Naive thymus-derived CD8-positive, alpha-beta T cell (primary cell): Measurements from ENCODE around the gene MFSD1. TPM values are rescaled to one million over a fixed set of nuclear protein-coding genes. Genes with fewer than 3 reads are reported as not detected.
"Not testable (repeated sequence)": the region's sequence is repeated elsewhere in the genome, so short reads cannot be mapped to it uniquely, and the experiment has no call there.

Source experiments
- ATAC-seq, 2 donors: fragments of 150-1000 bp; cut with Tn5 transposase in 1 of 2; sonication (Bioruptor Pico), chemical (Tn5 transposase) in 1 of 2; 1 replicate in 1 of 2; 2 replicates in 1 of 2; pipeline ENCODE4 v1.10.0; 2021; ENCODE audit warnings: mild to moderate bottlenecking in 2 of 2, moderate library complexity in 2 of 2
- POLR2A ChIA-PET: fragments of 350-600 bp; sonication (Branson Sonifier 250); formaldehyde crosslinking; loops from one replicate; lab custom pipeline; 2021; ENCODE audit warnings: antibody characterized with exemption; lab: Charles Lee
- DNase-seq, 10 donors: peaks; one replicate each; pipeline versions ENCODE4 v3.0.0 to v3.0.0-alpha.2; 2020 to 2022
- H3K27ac Mint-ChIP-seq, 10 donors: one replicate each; pipeline ENCODE4 v1.8.0; 2020 to 2022; ENCODE audit warnings: mild to moderate bottlenecking in 10 of 10, mixed read lengths in 10 of 10, moderate library complexity in 4 of 10, inconsistent platforms in 1 of 10
- H3K27me3 Mint-ChIP-seq, 5 donors: one replicate each; pipeline ENCODE4 v1.8.0; 2021 to 2022; ENCODE audit warnings: mixed read lengths in 5 of 5
- H3K36me3 Mint-ChIP-seq, 3 donors: one replicate each; pipeline ENCODE4 v1.8.0; 2020 to 2022; ENCODE audit warnings: mixed read lengths in 3 of 3, mild to moderate bottlenecking in 2 of 3, inconsistent platforms in 1 of 3
- H3K4me1 Mint-ChIP-seq, 4 donors: one replicate each; pipeline ENCODE4 v1.8.0; 2021 to 2022; ENCODE audit warnings: mixed read lengths in 4 of 4
- H3K4me3 Mint-ChIP-seq, 10 donors: one replicate each; pipeline ENCODE4 v1.8.0; 2020 to 2022; ENCODE audit warnings: mild to moderate bottlenecking in 10 of 10, mixed read lengths in 10 of 10, moderate library complexity in 6 of 10, inconsistent platforms in 1 of 10
- H3K9me3 Mint-ChIP-seq, 9 donors: one replicate each; pipeline ENCODE4 v1.8.0; 2020 to 2022; ENCODE audit warnings: mixed read lengths in 9 of 9, mild to moderate bottlenecking in 3 of 9, inconsistent platforms in 1 of 9, moderate library complexity in 1 of 9
- polyA plus RNA-seq, 3 donors: library from polyadenylated mRNA; unstranded; fragments of 300-500 nt; fragmentation: Illumina TruSeq; gene quantifications; one replicate each; pipeline ENCODE4 v1.2.3, GENCODE V29; 2021
- total RNA-seq, 8 experiments: library from RNA in 2 of 8; stranded (reverse) in 2 of 8; gene quantifications; one replicate each; pipeline ENCODE4 v1.2.3 and lab custom pipeline; 2021 to 2026

MFSD1 gene
- total and polyA plus RNA-seq, 5 experiments from 2014 or later, result 28.8 to 56.0 (median 41.0) TPM

DNA sequence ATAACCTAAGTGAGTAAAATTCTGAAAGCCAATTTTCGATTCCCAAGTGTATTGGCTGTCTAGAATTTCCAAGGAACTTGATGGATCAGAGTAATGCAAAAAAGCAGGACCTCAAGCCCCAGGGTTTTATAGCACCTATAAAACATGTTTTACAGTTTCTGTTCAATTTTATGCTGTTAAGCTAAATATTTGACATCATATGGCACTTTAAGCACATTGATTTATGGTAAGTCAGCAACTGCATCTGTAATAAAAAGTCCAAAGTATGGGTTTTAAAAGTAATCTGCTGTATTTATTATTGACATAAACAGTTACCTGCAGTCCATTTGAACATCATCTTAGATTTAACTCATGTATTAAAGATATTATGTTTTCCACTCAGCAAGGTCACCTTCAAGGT lies 20.0 kb upstream of the MFSD1 start:
- Mint-ChIP-seq H3K27ac (no peak overlapping the region), H3K4me1 (no peaks in the 10 kb centered on the region), H3K36me3 (peaks cover 0 to 15% (median 4%) of the 10 kb centered on the region in 3 donors), H3K9me3 (no peaks in the 10 kb centered on the region), H3K4me3 (no peak overlapping the region), H3K27me3 (no peaks in the 10 kb centered on the region)
- POLR2A ChIA-PET, result no interaction called here
- ATAC-seq (no peak), DNase-seq (no peak)

DNA sequence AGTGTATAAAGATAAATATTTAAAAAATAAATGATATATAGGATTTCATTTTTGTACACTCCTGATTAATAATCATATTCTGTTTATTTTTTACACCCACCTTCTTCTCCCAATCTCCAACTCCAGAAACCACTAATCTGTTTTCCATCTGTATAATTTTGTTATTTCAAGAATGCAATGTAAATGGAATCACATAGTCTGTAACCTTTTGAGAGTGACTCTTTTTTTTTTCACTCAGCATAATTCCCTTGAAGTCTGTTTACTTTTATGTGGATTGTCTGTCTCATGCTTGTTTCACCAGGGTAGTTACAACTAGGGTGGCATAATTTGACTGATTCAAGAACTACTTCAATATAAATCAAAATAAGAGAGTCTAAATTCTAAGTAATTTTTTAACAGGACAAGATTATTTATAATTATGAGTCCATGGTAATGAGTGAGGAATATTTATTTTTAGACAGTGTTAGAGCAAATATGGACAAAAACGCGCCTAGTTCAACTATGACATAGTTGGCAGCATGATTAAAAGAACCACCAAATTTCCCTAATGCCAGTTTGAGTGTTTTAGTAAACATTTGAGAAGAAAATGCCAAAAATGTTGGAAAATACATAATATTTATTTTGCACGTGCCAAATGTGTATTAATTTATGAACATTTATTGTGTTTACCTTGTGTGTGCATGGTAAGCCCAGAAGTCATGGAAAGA lies 19.4 kb upstream of the MFSD1 start:
- POLR2A ChIA-PET, result no interaction called here
- H3K27ac Mint-ChIP-seq, result no peak overlapping the region
- H3K4me3 Mint-ChIP-seq, result no peak overlapping the region
- H3K4me1 Mint-ChIP-seq, result no peaks in the 10 kb centered on the region
- no peaks in the 10 kb centered on the region for H3K9me3 Mint-ChIP-seq
- ATAC-seq (no peak), DNase-seq (no peak)
- peaks cover 0 to 15% (median 4%) of the 10 kb centered on the region in 3 donors for H3K36me3 Mint-ChIP-seq
- no peaks in the 10 kb centered on the region for H3K27me3 Mint-ChIP-seq

DNA sequence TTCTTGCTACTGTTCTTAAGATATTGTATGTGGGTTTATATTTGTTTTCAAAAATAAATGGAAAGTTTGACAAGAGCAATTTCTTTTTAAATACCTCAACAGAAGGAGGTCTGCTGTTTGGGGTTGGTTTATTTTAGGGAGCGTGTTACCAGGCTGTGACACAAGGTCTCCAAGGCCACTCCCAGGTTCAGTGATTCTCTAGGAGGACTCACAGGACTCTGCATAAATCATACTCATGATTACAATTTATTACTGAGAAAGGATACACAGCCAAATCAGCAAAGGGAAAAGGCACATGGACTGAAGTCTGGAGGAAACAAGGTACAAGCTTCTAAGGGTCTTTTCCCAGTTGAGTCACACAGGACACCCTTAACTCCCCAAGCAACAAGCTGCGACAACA lies 18.8 kb upstream of the MFSD1 start:
- POLR2A ChIA-PET, result no interaction called here
- DNase-seq (no peak), ATAC-seq (no peak)
- H3K36me3 Mint-ChIP-seq, result peaks cover 0 to 14% (median 4%) of the 10 kb centered on the region in 3 donors
- no peaks in the 10 kb centered on the region for H3K4me1 Mint-ChIP-seq
- H3K27ac Mint-ChIP-seq, result no peak overlapping the region
- no peaks in the 10 kb centered on the region for H3K9me3 Mint-ChIP-seq
- no peak overlapping the region for H3K4me3 Mint-ChIP-seq
- no peaks in the 10 kb centered on the region for H3K27me3 Mint-ChIP-seq

DNA sequence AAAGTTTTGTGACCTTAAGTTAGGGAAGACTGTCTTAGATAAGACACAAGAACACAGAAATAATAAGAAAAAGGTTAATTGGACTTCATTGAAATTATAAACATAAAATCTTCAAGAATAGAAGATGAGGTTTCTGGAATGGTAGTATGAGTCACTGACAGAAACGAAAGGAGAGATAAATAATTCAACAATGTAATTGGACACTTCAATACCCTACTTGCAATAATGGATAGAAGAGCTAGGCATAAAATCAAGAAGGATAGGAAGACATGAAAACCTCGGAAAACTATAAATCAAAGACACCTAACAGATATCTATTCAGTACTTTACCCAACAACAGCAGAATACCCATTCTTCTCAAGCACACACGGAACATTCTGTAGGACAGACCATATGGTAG lies 15.9 kb upstream of the MFSD1 start:
- no peak overlapping the region for H3K4me3 Mint-ChIP-seq
- H3K9me3 Mint-ChIP-seq, result no peaks in the 10 kb centered on the region
- H3K4me1 Mint-ChIP-seq, result peaks cover 0 to under 1% (median under 1%) of the 10 kb centered on the region in 4 donors
- H3K36me3 Mint-ChIP-seq, result peaks cover 0 to 4% (median 4%) of the 10 kb centered on the region in 3 donors
- POLR2A ChIA-PET, result no interaction called here
- no peak for ATAC-seq
- no peak for DNase-seq
- H3K27me3 Mint-ChIP-seq, result no peaks in the 10 kb centered on the region
- no peak overlapping the region for H3K27ac Mint-ChIP-seq

DNA sequence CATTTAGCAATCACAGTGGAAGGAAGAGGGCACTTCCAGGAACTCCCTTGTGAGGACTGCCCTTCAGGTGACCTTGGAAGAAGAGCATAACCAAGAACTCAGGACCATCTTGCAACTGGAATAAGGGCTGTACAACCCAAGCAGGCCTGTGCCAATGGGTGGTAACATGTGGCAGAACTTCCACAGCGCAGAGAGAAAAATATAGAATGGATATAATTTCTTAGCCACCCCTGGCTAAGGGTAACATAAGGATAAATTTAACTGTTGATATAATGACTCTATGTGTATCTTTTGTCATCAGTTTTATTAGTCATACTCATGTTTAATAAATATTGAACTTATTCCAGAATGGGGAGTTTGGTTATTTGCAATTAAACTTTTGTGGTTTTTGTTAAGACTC lies 13.4 kb upstream of the MFSD1 start:
- Mint-ChIP-seq H3K4me1 (peaks cover 2 to 6% (median 4%) of the 10 kb centered on the region in 4 donors), H3K9me3 (no peaks in the 10 kb centered on the region), H3K4me3 (no peak overlapping the region), H3K27me3 (peaks cover 0 to 2% (median 2%) of the 10 kb centered on the region in 5 donors), H3K36me3 (peaks cover 0 to 4% (median 4%) of the 10 kb centered on the region in 3 donors), H3K27ac (no peak overlapping the region)
- DNase-seq (no peak), ATAC-seq (no peak)
- POLR2A ChIA-PET, result no interaction called here

DNA sequence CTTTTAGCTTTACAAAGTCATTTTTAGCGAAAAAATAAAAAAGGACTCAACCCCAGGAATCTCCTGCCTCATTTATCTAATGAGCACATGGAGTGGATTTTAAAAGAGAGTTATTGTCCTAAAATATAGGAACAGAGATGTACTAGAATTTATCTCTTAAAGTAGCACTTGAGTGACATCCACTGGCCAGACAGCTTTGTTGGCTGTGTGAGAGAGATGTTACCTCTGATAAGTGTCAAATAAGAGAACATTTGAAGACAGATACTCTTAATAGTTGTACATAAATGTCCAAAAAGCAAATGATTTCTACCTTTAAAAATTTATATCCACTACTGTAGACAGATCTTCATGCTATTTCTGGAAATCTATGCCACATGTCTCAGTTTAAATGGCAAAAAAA lies 12.3 kb upstream of the MFSD1 start:
- Mint-ChIP-seq H3K4me3 (no peak overlapping the region), H3K9me3 (peaks cover 0 to 4% (median 0%) of the 10 kb centered on the region in 9 donors), H3K4me1 (peaks cover 2 to 6% (median 4%) of the 10 kb centered on the region in 4 donors), H3K36me3 (peaks cover 0 to 7% (median 4%) of the 10 kb centered on the region in 3 donors), H3K27me3 (peaks cover 0 to 2% (median 2%) of the 10 kb centered on the region in 5 donors), H3K27ac (no peak overlapping the region)
- ATAC-seq (no peak), DNase-seq (no peak)
- POLR2A ChIA-PET, result no interaction called here

DNA sequence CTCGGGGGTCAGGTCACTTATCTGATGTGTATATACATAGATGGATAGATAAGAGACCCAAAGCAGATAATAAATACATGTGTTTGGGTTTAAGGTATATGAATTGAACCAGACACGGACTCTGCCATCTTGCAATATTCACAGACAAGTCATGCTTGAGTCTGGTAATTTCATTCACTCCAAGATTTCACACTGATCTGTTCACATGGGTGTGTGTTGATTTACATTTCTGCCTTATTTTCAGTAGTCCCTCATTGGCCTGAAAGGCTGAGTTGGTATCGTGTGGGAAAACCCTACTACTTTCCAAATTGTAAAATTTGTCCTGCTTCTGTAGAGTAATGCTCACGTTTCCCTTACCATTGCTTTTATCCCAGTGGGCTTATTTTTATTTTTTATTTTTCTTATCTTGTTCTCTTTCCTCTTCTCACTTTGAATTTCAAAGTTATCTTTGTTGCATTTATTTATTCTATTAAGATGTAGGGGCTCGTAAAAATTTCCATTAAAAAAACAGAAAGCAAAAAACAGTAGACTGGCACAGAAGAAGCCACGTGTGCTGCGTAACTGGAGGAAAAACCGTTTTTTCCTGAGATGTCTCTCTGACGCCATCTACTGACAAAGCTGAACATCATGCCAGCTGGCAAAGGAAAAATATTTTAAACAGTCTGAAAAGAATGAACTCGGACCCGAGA lies 10.8 kb upstream of the MFSD1 start:
- POLR2A ChIA-PET, result interaction anchor here (0.7 to 1.3 kb wide), 2 partner anchors 10 to 64 kb away, joined by 3 to 4 read pairs; no protein-coding TSS in a partner anchor
- peaks cover 0 to 2% (median 2%) of the 10 kb centered on the region in 5 donors for H3K27me3 Mint-ChIP-seq
- H3K4me3 Mint-ChIP-seq, result peak overlapping the region; percentile 29 to 78 (median 70)
- peaks cover 0 to 9% (median 4%) of the 10 kb centered on the region in 3 donors for H3K36me3 Mint-ChIP-seq
- ATAC-seq (peak; percentile 62 to 73), DNase-seq (peak in 8 of 10 donors; percentile 7 to 63 (median 48))
- H3K27ac Mint-ChIP-seq, result no peak overlapping the region
- H3K9me3 Mint-ChIP-seq, result peaks cover 0 to 10% (median 0%) of the 10 kb centered on the region in 9 donors
- peaks cover 2 to 6% (median 4%) of the 10 kb centered on the region in 4 donors for H3K4me1 Mint-ChIP-seq

DNA sequence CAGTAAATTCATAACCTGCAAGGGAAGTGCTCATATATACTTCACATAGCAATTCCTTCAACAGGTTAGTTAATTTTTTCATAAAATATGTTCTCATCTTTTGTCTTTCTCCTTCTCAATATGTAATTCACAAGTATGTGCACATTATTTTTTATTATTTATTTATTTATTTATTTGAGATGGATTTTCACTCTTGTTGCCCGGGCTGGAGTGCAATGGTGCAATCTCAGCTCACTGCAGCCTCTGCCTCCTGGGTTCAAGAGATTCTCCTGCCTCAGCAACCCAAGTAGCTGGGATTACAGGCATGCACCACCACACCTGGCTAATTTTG lies 10.3 kb upstream of the MFSD1 start:
- Mint-ChIP-seq H3K9me3 (peaks cover 0 to 10% (median 0%) of the 10 kb centered on the region in 9 donors), H3K4me3 (peak overlapping the region in 1 of 10 donors; percentile 45)
- not testable (repeated sequence) for DNase-seq, H3K36me3 Mint-ChIP-seq, H3K27ac Mint-ChIP-seq, ATAC-seq, H3K27me3 Mint-ChIP-seq, H3K4me1 Mint-ChIP-seq
- POLR2A ChIA-PET, result interaction anchor here (0.7 to 1.3 kb wide), 2 partner anchors 11 to 64 kb away, joined by 3 to 4 read pairs; no protein-coding TSS in a partner anchor

DNA sequence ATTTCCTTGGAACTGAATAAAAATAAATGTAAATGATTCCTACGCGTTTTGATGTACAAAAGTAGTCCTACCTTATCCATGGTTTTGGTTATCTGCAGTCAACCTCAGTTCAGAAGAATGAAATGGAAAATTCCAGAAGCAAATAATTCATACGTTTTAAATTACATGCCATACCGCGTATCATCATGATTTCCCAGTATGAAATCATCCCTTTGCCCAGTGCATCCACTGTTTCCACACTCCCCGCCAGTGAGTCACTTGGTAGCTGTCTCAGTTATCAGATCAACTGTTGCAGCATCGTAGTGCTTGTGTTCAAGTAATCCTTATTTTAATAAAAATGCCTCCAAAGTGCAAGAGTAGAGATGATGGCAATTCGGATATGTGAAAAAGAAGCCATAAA lies 9.1 kb upstream of the MFSD1 start:
- H3K27ac Mint-ChIP-seq, result no peak overlapping the region
- ATAC-seq (no peak), DNase-seq (no peak)
- H3K36me3 Mint-ChIP-seq, result peaks cover 0 to 8% (median 0%) of the 10 kb centered on the region in 3 donors
- POLR2A ChIA-PET, result no interaction called here
- H3K9me3 Mint-ChIP-seq, result peaks cover 0 to 10% (median 0%) of the 10 kb centered on the region in 9 donors
- H3K4me1 Mint-ChIP-seq, result peaks cover 2 to 6% (median 4%) of the 10 kb centered on the region in 4 donors
- H3K4me3 Mint-ChIP-seq, result no peak overlapping the region
- peaks cover 0 to 2% (median 2%) of the 10 kb centered on the region in 5 donors for H3K27me3 Mint-ChIP-seq

DNA sequence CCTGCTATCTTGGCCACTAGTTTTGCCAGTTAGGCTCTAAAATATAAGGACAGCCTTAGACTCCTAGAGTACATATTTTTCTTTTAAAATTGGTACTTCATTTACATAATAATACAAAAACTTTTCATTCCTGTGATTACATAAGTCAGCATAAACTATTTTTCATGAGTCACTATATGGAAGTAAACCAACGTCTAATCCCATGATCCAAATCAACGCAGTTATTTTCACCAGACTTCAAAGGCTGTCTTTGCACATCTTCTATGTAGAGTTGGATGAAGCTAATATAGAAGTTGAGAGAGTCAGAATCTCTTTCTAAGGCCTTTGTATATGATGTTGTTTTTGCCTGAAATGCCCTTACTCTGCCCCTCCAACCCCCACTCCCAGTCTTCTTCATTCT lies 7.6 kb upstream of the MFSD1 start:
- no peak overlapping the region for H3K27ac Mint-ChIP-seq

DNA sequence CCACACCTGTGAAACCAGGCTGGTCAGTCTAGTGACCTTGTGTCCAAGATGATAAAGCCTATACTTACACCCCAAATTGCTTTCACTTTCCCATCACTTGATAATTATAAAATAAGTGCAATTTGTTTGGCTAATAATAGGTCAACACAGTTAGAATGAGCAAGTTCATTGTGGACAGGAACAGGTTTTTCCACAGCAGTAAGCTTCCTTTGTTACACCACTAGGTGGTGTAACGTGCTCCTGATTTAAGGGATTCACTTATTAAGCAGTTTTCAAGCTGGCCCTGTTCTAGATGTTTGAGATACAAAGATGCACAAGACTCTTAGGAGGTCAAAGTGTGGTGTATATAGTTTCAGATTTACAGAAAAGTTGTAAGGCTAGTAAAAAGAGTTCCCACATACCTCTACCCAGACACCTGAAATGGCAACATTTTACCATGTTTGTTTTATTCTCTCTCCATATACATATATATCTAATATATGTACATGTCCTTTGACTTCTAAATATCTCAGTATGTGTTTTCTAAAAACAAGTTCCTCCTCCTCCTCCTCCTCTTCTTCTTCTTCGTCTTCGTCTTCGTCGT lies 6.8 kb upstream of the MFSD1 start:
- no peak for DNase-seq
- Mint-ChIP-seq H3K4me3 (no peak overlapping the region), H3K36me3 (peaks cover 0 to 8% (median 0%) of the 10 kb centered on the region in 3 donors), H3K27ac (no peak overlapping the region), H3K4me1 (peaks cover 2 to 6% (median 4%) of the 10 kb centered on the region in 4 donors), H3K27me3 (peaks cover 0 to 2% (median 2%) of the 10 kb centered on the region in 5 donors), H3K9me3 (peaks cover 0 to 10% (median 0%) of the 10 kb centered on the region in 9 donors)
- ATAC-seq, result no peak
- POLR2A ChIA-PET, result no interaction called here

More for the DNA sequence above, 7.6 kb upstream of the MFSD1 start:
- H3K4me3 Mint-ChIP-seq, result no peak overlapping the region
- ATAC-seq (no peak), DNase-seq (no peak)
- H3K9me3 Mint-ChIP-seq, result peaks cover 0 to 10% (median 0%) of the 10 kb centered on the region in 9 donors
- peaks cover 0 to 2% (median 2%) of the 10 kb centered on the region in 5 donors for H3K27me3 Mint-ChIP-seq
- POLR2A ChIA-PET, result no interaction called here
- peaks cover 0 to 8% (median 0%) of the 10 kb centered on the region in 3 donors for H3K36me3 Mint-ChIP-seq
- peaks cover 2 to 6% (median 4%) of the 10 kb centered on the region in 4 donors for H3K4me1 Mint-ChIP-seq

DNA sequence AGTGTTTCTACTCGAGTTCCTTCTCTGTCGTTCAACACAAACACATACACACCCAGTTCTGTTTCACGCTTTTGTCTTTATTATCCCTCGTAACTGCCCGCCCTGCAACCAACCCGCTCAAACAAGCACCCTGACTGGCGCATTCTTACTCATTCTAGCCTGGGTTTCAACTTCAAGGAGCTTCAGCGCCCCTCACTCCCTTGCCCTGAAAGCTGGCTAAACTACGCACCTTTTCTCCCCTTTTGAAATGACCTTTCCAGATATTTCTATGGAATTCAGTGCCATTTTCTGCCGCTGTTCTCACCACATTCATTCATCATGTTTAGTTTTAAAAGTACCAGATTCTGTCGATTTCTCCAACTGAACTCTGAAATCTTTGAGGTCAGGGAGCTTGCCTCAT lies 653 bp upstream of the MFSD1 start:
- DNase-seq (no peak), ATAC-seq (no peak)
- Mint-ChIP-seq H3K9me3 (no peaks in the 10 kb centered on the region), H3K4me1 (peaks cover 10 to 42% (median 36%) of the 10 kb centered on the region in 4 donors), H3K27me3 (no peaks in the 10 kb centered on the region), H3K27ac (peak overlapping the region; percentile 90 to 96 (median 94)), H3K4me3 (peak overlapping the region; percentile 82 to 95 (median 91)), H3K36me3 (peaks cover 0 to 17% (median 2%) of the 10 kb centered on the region in 3 donors)
- POLR2A ChIA-PET, result interaction anchor here (0.6 to 1.9 kb wide), 8 partner anchors 8 to 1627 kb away, joined by 3 to 6 read pairs (median 4); partner anchors contain the start of genes GFM1 and LXN
